Measurements from ENCODE around the gene NEMP2.
A peak's percentile ranks its signal among the peaks of the same experiment; 100 is the strongest.

NEMP2 gene

GRCh38 chr2:190554357-190555006, 20.0 kb upstream of the NEMP2 start:
- DNase-seq (ENCODE audit: low spot score), result no peak

DNA sequence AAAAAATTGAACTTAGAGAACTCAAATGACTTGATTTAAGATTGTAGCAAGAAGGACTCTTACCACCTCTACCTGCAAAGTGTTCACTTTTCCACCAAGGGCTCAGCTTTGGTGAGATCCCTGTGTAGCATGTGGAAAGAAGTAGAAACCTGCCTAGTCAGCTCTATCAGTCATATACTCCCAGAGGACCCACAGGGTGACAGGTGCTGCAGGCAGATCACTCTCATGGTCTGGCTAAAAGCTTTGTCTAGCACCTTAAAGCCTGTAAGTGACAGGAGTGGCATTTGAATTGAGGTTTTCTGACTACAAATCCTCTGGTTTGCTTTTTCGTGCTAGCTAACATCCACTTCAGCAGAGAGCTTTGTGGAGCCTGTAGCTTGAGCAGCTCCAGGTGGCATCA, 18.7 kb upstream of the NEMP2 start:
- no peak for DNase-seq (ENCODE audit: low spot score)

- no peak for DNase-seq (ENCODE audit: low spot score)
These were observed 17.4 kb upstream of the NEMP2 start for GRCh38 chr2:190551928-190552327.

DNA sequence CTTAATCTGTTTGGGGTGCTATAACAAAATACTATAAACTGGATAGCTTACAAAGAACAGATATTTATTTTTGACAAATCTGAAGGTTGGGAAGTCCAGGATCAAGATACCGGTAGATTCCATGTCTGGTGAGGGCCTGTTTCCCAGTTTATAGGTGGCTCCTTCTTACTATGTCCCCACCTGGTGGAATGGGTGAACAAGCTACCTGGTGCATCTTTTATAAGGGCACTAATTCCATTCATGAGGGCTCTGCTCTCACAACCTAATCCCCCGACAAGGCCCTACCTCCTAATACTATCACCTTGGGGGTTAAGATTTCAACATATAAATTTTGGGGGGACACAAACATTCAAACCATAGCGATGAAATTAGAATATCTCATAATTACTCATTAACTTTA, 15.6 kb upstream of the NEMP2 start:
- DNase-seq (ENCODE audit: low spot score), result no peak

GRCh38 chr2:190547886-190548285, 13.4 kb upstream of the NEMP2 start:
- no peak for DNase-seq (ENCODE audit: low spot score)

DNA sequence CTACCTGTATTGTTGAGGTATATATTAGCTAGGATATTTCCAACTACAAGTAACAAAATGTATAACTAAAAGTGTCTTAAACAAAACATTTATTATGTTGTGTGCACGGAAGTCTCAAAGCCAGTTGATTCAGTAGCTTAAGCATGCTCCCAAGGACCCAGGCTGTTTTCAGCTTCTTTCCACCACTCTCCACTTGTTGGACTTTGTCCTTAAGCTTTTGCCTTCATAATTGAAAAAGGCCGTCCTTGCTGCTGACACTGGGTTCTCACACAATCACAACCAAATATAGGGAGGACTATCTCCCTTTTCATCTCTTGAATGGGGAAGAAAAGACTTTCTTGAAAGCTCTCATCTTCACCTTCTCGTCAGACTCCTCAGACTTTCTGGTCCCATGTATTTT, 12.2 kb upstream of the NEMP2 start:
- no peak for DNase-seq (ENCODE audit: low spot score)

- no peak for DNase-seq (ENCODE audit: low spot score)
These were observed 11.2 kb upstream of the NEMP2 start for GRCh38 chr2:190545555-190546385.

DNA sequence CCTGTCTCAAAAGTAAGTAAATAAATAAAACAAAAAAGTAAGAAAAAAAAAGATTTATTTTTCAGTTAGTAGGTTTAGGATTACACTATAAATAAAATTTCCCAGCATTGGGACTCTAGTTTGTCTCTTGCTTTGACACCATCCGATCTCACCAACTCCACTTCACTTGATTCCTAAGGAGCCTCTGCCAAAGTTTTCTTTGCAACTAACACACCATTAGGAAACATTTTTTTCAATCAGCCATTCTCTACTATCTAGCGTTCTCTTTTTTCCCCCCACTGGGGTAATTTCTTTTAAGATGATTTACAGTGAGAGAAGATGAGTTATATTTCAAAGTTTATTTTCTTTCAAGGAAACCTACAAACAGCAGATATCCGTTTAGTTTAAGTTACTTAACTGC, 10.6 kb upstream of the NEMP2 start:
- no peak for DNase-seq (ENCODE audit: low spot score)

GRCh38 chr2:190540048-190540447, 5.5 kb upstream of the NEMP2 start:
- no peak for DNase-seq (ENCODE audit: low spot score)

DNA sequence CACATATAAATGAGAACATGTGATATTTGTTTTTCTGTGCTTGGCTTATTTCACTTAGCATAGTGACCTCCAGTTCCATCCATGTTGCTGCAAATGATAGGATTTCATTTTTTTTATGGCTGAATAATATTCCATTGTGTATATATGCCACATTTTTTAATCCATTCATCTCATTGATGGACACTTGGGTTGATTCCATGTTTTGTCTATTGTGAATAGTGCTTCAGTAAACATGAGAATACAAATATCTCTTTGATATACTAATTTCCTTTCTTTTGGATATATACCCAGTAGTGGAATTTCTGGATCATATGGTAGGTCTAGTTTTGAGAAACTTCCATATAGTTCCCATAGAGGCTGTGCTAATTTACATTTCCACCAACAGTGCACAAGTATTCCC, 3.7 kb upstream of the NEMP2 start:
- DNase-seq (ENCODE audit: low spot score), result no peak

DNA sequence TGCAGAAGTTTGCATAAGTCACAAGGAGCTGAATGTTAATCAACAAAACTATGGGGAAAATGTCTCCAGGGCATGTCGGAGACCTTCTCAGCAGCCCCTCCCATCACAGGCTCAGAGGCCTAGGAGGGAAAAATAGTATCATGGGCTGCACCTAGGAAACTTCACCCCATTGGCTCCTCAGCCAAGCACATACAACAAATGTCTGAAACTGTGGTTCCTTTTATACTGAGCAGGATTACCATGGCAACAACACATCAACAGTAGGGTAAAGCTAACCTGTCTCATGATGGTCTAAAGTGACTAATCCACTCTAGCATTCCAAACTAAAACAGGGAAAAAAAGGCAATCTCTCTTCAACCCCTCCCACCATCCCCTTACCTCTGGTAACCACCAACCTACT, 3.2 kb upstream of the NEMP2 start:
- DNase-seq (ENCODE audit: low spot score), result no peak

- no peak for DNase-seq (ENCODE audit: low spot score)
These were observed 1.1 kb upstream of the NEMP2 start for GRCh38 chr2:190535586-190535985.

GRCh38 chr2:190535121-190535439, 558 bp upstream of the NEMP2 start:
- DNase-seq (ENCODE audit: low spot score), result no peak

DNA sequence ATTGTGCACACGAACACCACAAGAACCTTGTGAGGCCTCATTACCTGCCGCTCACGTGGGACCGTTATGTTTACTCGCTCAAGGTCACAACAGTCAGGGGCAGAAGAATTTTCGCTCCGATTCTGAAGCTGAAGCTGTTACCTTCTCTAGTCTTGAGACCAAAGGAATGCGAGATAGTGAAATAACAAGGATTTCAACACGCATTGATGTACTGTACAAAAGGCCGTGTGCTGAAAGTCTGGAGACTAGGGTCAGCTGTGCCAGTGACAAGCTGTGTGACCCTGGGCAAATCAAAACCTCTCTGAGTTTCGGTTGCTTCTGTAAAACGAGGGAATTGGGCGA, 583 bp downstream of the NEMP2 start:
- DNase-seq (ENCODE audit: low spot score), result peak; percentile 33

DNA sequence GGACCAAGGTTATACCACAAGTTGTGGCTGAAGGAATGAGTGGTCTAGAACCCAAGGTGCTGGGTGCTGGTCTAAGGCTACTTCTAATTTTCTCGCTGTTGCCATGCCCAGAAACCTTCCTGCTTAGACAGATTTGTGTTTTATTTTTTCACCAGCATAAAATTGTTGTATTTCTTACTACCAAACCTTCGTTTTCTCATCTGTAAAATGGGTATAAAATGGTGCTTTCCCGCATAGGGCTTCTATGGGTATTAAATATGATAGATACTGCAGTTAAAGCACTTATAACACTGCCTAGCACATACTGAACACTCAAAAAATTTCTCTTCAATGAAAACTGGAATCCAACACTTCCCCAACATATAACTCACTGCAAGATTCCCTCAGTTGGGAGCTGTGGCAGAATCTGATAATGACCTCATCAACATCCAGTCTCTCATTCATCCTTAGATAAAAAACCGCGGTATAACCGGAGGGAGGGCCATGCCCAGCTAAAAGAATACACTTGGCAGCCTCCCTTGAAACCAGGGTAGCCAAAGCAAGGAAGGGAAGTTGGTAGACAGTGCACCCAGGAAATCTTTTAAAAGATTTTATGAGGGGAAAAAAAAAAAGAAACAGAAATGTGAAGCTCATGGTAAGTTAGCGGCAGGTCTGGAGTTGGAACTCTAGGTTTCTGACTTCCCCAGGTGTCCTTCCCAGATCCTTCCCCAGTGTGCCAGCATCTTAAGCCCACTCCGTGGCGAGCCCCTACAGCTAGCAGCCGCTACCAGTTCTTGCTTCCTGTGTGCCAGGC, 1.2 kb downstream of the NEMP2 start:
- DNase-seq (ENCODE audit: low spot score), result no peak

DNA sequence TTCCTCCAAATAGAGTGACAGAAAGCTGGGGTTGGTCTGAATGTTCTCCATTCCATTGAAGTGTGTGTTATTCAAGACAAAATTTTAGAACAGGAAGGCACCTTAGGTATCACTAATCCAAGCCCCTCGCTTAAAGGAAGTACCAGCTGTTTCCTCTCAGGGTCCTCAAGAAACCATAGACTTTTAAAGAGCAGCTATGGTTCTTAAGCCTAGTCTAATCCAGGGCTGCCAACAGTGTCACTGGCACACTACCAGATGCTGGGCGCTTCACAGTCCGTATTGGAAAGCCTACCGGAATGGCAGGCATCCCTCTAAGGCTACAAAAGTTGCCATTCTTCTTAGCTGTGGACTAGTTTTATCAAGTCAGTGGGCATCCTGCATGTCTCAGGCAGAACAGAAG, 1.9 kb downstream of the NEMP2 start:
- no peak for DNase-seq (ENCODE audit: low spot score)

GRCh38 chr2:190530248-190530900, 4.1 kb downstream of the NEMP2 start:
- DNase-seq (ENCODE audit: low spot score), result no peak

GRCh38 chr2:190529486-190530247, 4.9 kb downstream of the NEMP2 start:
- no peak for DNase-seq (ENCODE audit: low spot score)

- no peak for DNase-seq (ENCODE audit: low spot score)
These were observed 6.0 kb downstream of the NEMP2 start for GRCh38 chr2:190528521-190529001.

GRCh38 chr2:190527918-190528317, 6.6 kb downstream of the NEMP2 start:
- no peak for DNase-seq (ENCODE audit: low spot score)

- DNase-seq (ENCODE audit: low spot score), result no peak
These were observed 7.3 kb downstream of the NEMP2 start for GRCh38 chr2:190527214-190527613.
